GM23338 (cell line): ENCODE data around the gene MOXD1. TPM values are rescaled to one million over a fixed set of nuclear protein-coding genes. Genes with fewer than 3 reads are reported as not detected.
A peak's percentile ranks its signal among the peaks of the same experiment; 100 is the strongest.
"Not testable (repeated sequence)": the region's sequence is repeated elsewhere in the genome, so short reads cannot be mapped to it uniquely, and the experiment has no call there.

ENCODE experiments used
- ATAC-seq: fragments of 200-7000 bp; cut with Tn5 transposase; 3 replicates; pipeline ENCODE4 v1.9.1; 2020
- DNase-seq: peaks from one replicate; pipeline ENCODE4 v3.0.0-alpha.2; 2015; ENCODE audit warnings: low spot score
- H2AFZ ChIP-seq: fragments of 200-600 bp; sonication (generic); 2 replicates; pipeline ENCODE4 v1.8.0; 2016; ENCODE audit warnings: antibody characterized with exemption, mild to moderate bottlenecking, moderate library complexity
- H3F3A ChIP-seq: fragments of 200-600 bp; sonication (generic); replicated peaks from 2 replicates; pipeline ENCODE4 v1.8.0; 2017; ENCODE audit warnings: antibody characterized with exemption, mixed run types, low read depth
- H3K27ac ChIP-seq: fragments of 200-600 bp; sonication (generic); 2 replicates; pipeline ENCODE4 v1.6.1; 2016; ENCODE audit warnings: low read depth
- H3K27me3 ChIP-seq: fragments of 200-600 bp; sonication (generic); 2 replicates; pipeline ENCODE4 v1.8.0; 2016; ENCODE audit warnings: mild to moderate bottlenecking, mixed run types, moderate library complexity; ENCODE audit not compliant: insufficient read depth
- H3K36me3 ChIP-seq: fragments of 200-600 bp; sonication (generic); 2 replicates; pipeline ENCODE4 v1.8.0; 2016; ENCODE audit warnings: mild to moderate bottlenecking; ENCODE audit not compliant: insufficient read depth
- H3K4me1 ChIP-seq: fragments of 200-600 bp; sonication (generic); 2 replicates; pipeline ENCODE4 v1.8.0; 2016; ENCODE audit warnings: mild to moderate bottlenecking, moderate library complexity; ENCODE audit not compliant: insufficient read depth
- H3K4me2 ChIP-seq: fragments of 200-600 bp; sonication (generic); 2 replicates; pipeline ENCODE4 v1.7.1; 2017; ENCODE audit warnings: mixed run types
- H3K4me3 ChIP-seq: fragments of 200-600 bp; sonication (generic); 2 replicates; pipeline ENCODE4 v1.6.1; 2016; ENCODE audit warnings: mixed run types
- H3K79me2 ChIP-seq: fragments of 200-600 bp; sonication (generic); replicated peaks from 2 replicates; pipeline ENCODE4 v1.8.0; 2017; ENCODE audit warnings: mild to moderate bottlenecking; ENCODE audit not compliant: insufficient read depth
- H3K9me2 ChIP-seq: fragments of 200-600 bp; sonication (generic); 2 replicates; pipeline ENCODE4 v1.8.0; 2017; ENCODE audit not compliant: insufficient read depth
- H4K20me1 ChIP-seq: fragments of 200-600 bp; sonication (generic); replicated peaks from 2 replicates; pipeline ENCODE4 v1.8.0; 2017; ENCODE audit warnings: mild to moderate bottlenecking; ENCODE audit not compliant: insufficient read depth
- H3K27ac Mint-ChIP-seq: 2 replicates; pipeline ENCODE4 v1.8.0; 2020; ENCODE audit warnings: inconsistent platforms, mild to moderate bottlenecking, moderate library complexity, mixed read lengths
- H3K27me3 Mint-ChIP-seq: 3 replicates; pipeline ENCODE4 v1.8.0; 2022; ENCODE audit warnings: low read depth, mild to moderate bottlenecking, moderate library complexity, mixed read lengths, inconsistent platforms; ENCODE audit not compliant: insufficient read depth, poor library complexity
- H3K36me3 Mint-ChIP-seq: 3 replicates; pipeline ENCODE4 v1.8.0; 2021; ENCODE audit warnings: low read depth, mild to moderate bottlenecking, inconsistent platforms, moderate library complexity, mixed read lengths
- H3K4me1 Mint-ChIP-seq: 3 replicates; pipeline ENCODE4 v1.8.0; 2020; ENCODE audit warnings: mild to moderate bottlenecking, inconsistent platforms, mixed read lengths
- H3K4me3 Mint-ChIP-seq: 3 replicates; pipeline ENCODE4 v1.8.0; 2021; ENCODE audit warnings: moderate library complexity, mild to moderate bottlenecking, inconsistent platforms, mixed read lengths
- H3K9me3 Mint-ChIP-seq: 3 replicates; pipeline ENCODE4 v1.8.0; 2020; ENCODE audit warnings: moderate library complexity, mild to moderate bottlenecking, inconsistent platforms, mixed read lengths
- ETS1 ChIP-seq: IDR thresholded peaks from 2 replicates; pipeline ENCODE4 v1.6.1; 2016; ENCODE audit warnings: antibody characterized with exemption
- EZH2 ChIP-seq: fragments of 200-600 bp; sonication (generic); IDR thresholded peaks from one replicate; pipeline ENCODE4 v1.8.0; 2017; ENCODE audit warnings: antibody characterized with exemption, mild to moderate bottlenecking, low read depth; ENCODE audit not compliant: unreplicated experiment
- EZH2phosphoT487 ChIP-seq: fragments of 200-600 bp; sonication (generic); IDR thresholded peaks from one replicate; pipeline ENCODE4 v1.8.1; 2018; ENCODE audit warnings: antibody characterized with exemption; ENCODE audit not compliant: unreplicated experiment
- NANOG ChIP-seq: IDR thresholded peaks from 2 replicates; pipeline ENCODE4 v1.6.1; 2016; ENCODE audit warnings: antibody characterized with exemption, borderline replicate concordance
- POLR2AphosphoS5 ChIP-seq: IDR thresholded peaks from 2 replicates; pipeline ENCODE4 v1.6.1; 2016; ENCODE audit warnings: antibody characterized with exemption, low read depth
- REST ChIP-seq: IDR thresholded peaks from one replicate; pipeline ENCODE4 v1.6.1; 2018; ENCODE audit warnings: antibody characterized with exemption; ENCODE audit not compliant: unreplicated experiment
- STAT1 ChIP-seq: IDR thresholded peaks from one replicate; pipeline ENCODE4 v1.6.1; 2016; ENCODE audit warnings: antibody characterized with exemption; ENCODE audit not compliant: unreplicated experiment
- ZNF114 ChIP-seq: fragments of 250-450 bp; sonication (Bioruptor Pico); IDR thresholded peaks from 2 replicates; pipeline ENCODE4 v1.5.0; 2020; ENCODE audit warnings: mild to moderate bottlenecking, moderate library complexity
- ZNF331 ChIP-seq: fragments of 250-450 bp; sonication (Bioruptor Pico); IDR thresholded peaks from 2 replicates; pipeline ENCODE4 v1.5.0; 2020; ENCODE audit warnings: low read depth, mild to moderate bottlenecking, moderate library complexity
- polyA plus RNA-seq: library from polyadenylated mRNA; unstranded; fragments of >200 nt; fragmentation: Nextera tagmentation; extraction: Ambion mirVana; gene quantifications from 2 replicates; pipeline ENCODE4 v1.2.1, GENCODE V29; 2016
- total RNA-seq: library from RNA; depleted of rRNA; stranded (reverse); fragments of >200 nt; shearing (Covaris generic); gene quantifications from 2 replicates; pipeline ENCODE4 v1.2.3, GENCODE V29; 2014
- TF ChIP-seq, protein P1 (sequence below), 2 experiments: fragments of 200-600 bp in 1 of 2; sonication (generic) in 1 of 2; conservative IDR thresholded peaks; 2 replicates each; pipeline versions ENCODE4 v1.5.1 to v1.6.1; 2016 to 2017; ENCODE audit warnings: antibody characterized with exemption in 2 of 2, low read depth in 2 of 2, mild to moderate bottlenecking in 2 of 2, moderate library complexity in 1 of 2

The MOXD1 gene
- total and polyA plus RNA-seq, 2 experiments from 2014 or later = 1.7 to 4.3 TPM

DNA sequence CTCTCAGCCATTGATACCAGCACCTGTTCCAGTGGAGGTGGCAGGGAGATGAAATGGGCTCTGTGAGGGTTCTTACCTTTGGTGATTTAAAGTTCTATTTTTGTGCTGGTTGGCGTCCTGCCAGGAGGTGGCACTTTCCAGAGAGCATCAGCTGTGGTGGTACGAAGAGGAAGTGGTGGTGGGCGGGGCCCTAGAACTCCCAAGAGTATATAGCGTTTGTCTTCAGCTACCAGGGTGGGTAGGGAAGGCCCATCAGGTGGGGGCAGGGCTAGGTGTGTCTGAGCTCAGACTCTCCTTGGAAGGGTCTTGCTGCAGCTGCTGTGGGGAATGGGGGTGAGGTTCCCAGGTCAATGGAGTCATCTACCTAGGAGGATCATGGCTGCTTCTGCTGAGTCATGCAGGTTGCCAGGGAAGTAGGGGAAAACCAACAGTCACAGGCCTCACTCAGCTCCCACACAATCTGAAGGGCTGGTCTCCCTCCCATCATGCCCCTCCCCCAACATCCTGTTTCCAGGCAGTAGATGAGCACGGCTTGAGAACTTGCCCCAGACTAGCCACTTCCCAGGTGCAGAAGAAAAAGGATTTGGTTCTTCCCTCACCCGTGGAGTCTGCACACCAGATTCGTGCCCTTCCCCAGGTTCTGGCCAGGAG lies 46.6 kb downstream of the MOXD1 start:
- no peaks in the 10 kb centered on the region for H3F3A ChIP-seq
- Mint-ChIP-seq H3K36me3 (peaks cover 17% of the 10 kb centered on the region; the same call in 2 of the 3 replicates), H3K27me3 (peaks cover 2% of the 10 kb centered on the region), H3K4me1 (peaks cover 4% of the 10 kb centered on the region; the same call in 1 of the 3 replicates), H3K4me3 (no peak overlapping the region), H3K27ac (0 out of 2 replicates have a peak overlapping the region, but pooled peaks have one; percentile 23), H3K9me3 (peaks cover 20% of the 10 kb centered on the region; the same call in 2 of the 3 replicates)
- H3K4me3 ChIP-seq = no peak overlapping the region
- DNase-seq (peak; percentile 21), ATAC-seq (no peak)
- H3K36me3 ChIP-seq = no peaks in the 10 kb centered on the region
- TF ChIP-seq ZNF114 (CRISPR knock-in tag) = no peak
- peaks cover 2% of the 10 kb centered on the region; the same call in 1 of the 2 replicates for H3K9me2 ChIP-seq
- no peaks in the 10 kb centered on the region for H3K79me2 ChIP-seq
- no peak overlapping the region for H3K4me2 ChIP-seq
- H3K27ac ChIP-seq = no peak overlapping the region
- H3K27me3 ChIP-seq = no peaks in the 10 kb centered on the region
- H3K4me1 ChIP-seq = no peaks in the 10 kb centered on the region
- peak overlapping the region; percentile 53; the same call in 1 of the 2 replicates for H2AFZ ChIP-seq
- no peaks in the 10 kb centered on the region for H4K20me1 ChIP-seq

DNA sequence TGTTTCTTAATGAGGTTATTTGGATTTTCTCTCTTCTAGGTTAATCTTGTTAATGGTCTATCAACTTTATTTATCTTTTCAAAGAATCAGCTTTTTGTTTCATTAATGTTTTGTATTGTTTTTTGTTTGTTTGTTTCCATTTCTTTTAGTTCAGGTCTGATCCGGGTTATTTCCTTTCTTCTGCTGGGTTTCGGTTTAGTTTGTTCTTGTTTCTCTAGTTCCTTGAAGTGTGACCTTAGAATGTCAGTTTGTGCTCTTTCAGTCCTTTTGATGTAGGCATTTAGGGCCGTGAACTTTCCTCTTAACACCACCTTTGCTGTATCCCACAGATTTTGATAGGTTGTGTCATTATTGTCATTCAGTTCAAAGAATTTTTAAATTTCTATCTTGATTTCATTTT lies 49.3 kb downstream of the MOXD1 start:
- peaks cover 17% of the 10 kb centered on the region; the same call in 2 of the 3 replicates for H3K36me3 Mint-ChIP-seq
- not testable (repeated sequence) for DNase-seq, H3K27ac Mint-ChIP-seq, H3K4me3 ChIP-seq, H3K27me3 Mint-ChIP-seq, H3K36me3 ChIP-seq, H4K20me1 ChIP-seq, H3K4me2 ChIP-seq, H2AFZ ChIP-seq, H3K79me2 ChIP-seq, H3K4me1 Mint-ChIP-seq, H3K4me1 ChIP-seq, H3K27me3 ChIP-seq, H3K9me2 ChIP-seq, H3K27ac ChIP-seq, ATAC-seq, H3K4me3 Mint-ChIP-seq, H3F3A ChIP-seq
- H3K9me3 Mint-ChIP-seq = peaks cover 20% of the 10 kb centered on the region; the same call in 2 of the 3 replicates

DNA sequence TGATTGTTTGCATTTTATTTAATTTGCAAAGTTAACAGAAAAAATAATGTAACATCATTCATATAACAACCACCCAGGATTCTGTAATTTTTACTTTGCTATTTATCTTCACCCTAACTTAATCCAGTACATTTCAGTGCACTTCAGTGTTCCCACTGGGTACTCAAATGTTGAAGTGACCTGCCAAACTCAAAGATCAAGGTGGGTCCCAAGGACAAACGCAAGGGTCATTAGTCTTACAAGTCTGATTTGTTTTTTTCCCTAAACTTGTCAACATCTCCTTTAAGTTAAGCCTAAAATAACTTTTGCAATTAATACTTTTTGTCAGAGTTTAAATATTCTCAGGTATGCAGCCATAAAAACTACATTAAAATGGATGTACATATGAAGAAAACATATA lies 53.0 kb downstream of the MOXD1 start:
- no peak overlapping the region for H3K4me2 ChIP-seq
- ATAC-seq (no peak), DNase-seq (no peak)
- Mint-ChIP-seq H3K27me3 (no peaks in the 10 kb centered on the region), H3K36me3 (peaks cover 8% of the 10 kb centered on the region; the same call in 2 of the 3 replicates), H3K27ac (no peak overlapping the region), H3K4me1 (no peaks in the 10 kb centered on the region), H3K4me3 (no peak overlapping the region), H3K9me3 (peaks cover 19% of the 10 kb centered on the region)
- H3K27me3 ChIP-seq = no peaks in the 10 kb centered on the region
- H3K4me3 ChIP-seq = no peak overlapping the region
- no peaks in the 10 kb centered on the region for H3K79me2 ChIP-seq
- H3F3A ChIP-seq = no peaks in the 10 kb centered on the region
- no peaks in the 10 kb centered on the region for H3K9me2 ChIP-seq
- no peak overlapping the region for H3K27ac ChIP-seq
- H3K36me3 ChIP-seq = no peaks in the 10 kb centered on the region; the same call in 1 of the 2 replicates
- H3K4me1 ChIP-seq = no peaks in the 10 kb centered on the region
- H2AFZ ChIP-seq = no peak overlapping the region
- H4K20me1 ChIP-seq = no peaks in the 10 kb centered on the region
- TF ChIP-seq STAT1 (no peak), ZNF331 (no peak), EZH2phosphoT487 (no peak), ETS1 (no peak), REST (no peak), POLR2AphosphoS5 (no peak), NANOG (no peak), EZH2 (no peak), ZNF114 (CRISPR knock-in tag) (no peak)
- TF ChIP-seq, protein P1, sequence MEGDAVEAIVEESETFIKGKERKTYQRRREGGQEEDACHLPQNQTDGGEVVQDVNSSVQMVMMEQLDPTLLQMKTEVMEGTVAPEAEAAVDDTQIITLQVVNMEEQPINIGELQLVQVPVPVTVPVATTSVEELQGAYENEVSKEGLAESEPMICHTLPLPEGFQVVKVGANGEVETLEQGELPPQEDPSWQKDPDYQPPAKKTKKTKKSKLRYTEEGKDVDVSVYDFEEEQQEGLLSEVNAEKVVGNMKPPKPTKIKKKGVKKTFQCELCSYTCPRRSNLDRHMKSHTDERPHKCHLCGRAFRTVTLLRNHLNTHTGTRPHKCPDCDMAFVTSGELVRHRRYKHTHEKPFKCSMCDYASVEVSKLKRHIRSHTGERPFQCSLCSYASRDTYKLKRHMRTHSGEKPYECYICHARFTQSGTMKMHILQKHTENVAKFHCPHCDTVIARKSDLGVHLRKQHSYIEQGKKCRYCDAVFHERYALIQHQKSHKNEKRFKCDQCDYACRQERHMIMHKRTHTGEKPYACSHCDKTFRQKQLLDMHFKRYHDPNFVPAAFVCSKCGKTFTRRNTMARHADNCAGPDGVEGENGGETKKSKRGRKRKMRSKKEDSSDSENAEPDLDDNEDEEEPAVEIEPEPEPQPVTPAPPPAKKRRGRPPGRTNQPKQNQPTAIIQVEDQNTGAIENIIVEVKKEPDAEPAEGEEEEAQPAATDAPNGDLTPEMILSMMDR (conservative IDR thresholded peaks at IDR 0.05; ENCODE audit: low read depth in 2 of 2) = no peak
